Uterus (tissue), 4 donors: ENCODE results near the gene NUP160. TPM values are rescaled to one million over a fixed set of nuclear protein-coding genes. Genes with fewer than 3 reads are reported as not detected.

Experiments
- DNase-seq, 2 donors: peaks; one replicate each; pipeline ENCODE4 v3.0.0-alpha.2; 2019 to 2020
- H3K27ac ChIP-seq, 2 donors: fragments of 200-600 bp; sonication (generic); 1 replicate in 1 of 2; 2 replicates in 1 of 2; pipeline ENCODE4 v1.5.1; 2016 to 2018
- H3K27me3 ChIP-seq, 2 donors: fragments of 200-600 bp; sonication (generic); one replicate each; pipeline ENCODE4 v1.5.1; 2018 to 2019; ENCODE audit warnings: control low read depth in 1 of 2
- H3K36me3 ChIP-seq, 2 donors: fragments of 200-600 bp; sonication (generic); one replicate each; pipeline ENCODE4 v1.5.1; 2019; ENCODE audit warnings: control low read depth in 1 of 2
- H3K4me1 ChIP-seq, 2 donors: fragments of 200-600 bp; sonication (generic); one replicate each; pipeline ENCODE4 v1.5.1; 2018 to 2019; ENCODE audit warnings: control low read depth in 1 of 2
- H3K4me3 ChIP-seq, 2 donors: fragments of 200-600 bp; sonication (generic); 1 replicate in 1 of 2; 2 replicates in 1 of 2; pipeline ENCODE4 v1.5.1; 2018 to 2019; ENCODE audit warnings: mild to moderate bottlenecking in 1 of 2
- H3K9me3 ChIP-seq, 2 donors: fragments of 200-600 bp; sonication (generic); one replicate each; pipeline ENCODE4 v1.5.1; 2019; ENCODE audit warnings: control low read depth in 1 of 2
- CTCF ChIP-seq, 4 experiments: fragments of 200-600 bp in 2 of 4; fragments of 450-650 bp in 2 of 4; sonication (generic) in 2 of 4; IDR thresholded peaks; one replicate each; pipeline ENCODE4 v1.5.1; 2016 to 2019; ENCODE audit warnings: antibody characterized with exemption in 4 of 4, mild to moderate bottlenecking in 2 of 4, moderate library complexity in 1 of 4
- POLR2A ChIP-seq, 2 donors: fragments of 450-650 bp; IDR thresholded peaks; one replicate each; pipeline ENCODE4 v1.6.1; 2016; ENCODE audit warnings: antibody characterized with exemption in 2 of 2, mild to moderate bottlenecking in 1 of 2, moderate library complexity in 1 of 2
- intact Hi-C: fragments of 100-400 bp; cut with DNase I; formaldehyde crosslinking; loops from one replicate; pipeline ENCODE4 v1.15.1; 2023; ENCODE audit warnings: low total_unique reads
- total RNA-seq, 4 donors: library from RNA; depleted of rRNA in 3 of 4; stranded (reverse); fragments of >200 nt in 3 of 4; gene quantifications; one replicate each; pipeline versions ENCODE4 v1.1.0 to v1.2.4, GENCODE V29; 2014 to 2023
- donor health status: DM: yes; HTN: yes; CAD: no.

NUP160 gene
- total RNA-seq, 4 donors from 2014 or later, result 11.8 to 90.8 (median 40.4) TPM

DNA sequence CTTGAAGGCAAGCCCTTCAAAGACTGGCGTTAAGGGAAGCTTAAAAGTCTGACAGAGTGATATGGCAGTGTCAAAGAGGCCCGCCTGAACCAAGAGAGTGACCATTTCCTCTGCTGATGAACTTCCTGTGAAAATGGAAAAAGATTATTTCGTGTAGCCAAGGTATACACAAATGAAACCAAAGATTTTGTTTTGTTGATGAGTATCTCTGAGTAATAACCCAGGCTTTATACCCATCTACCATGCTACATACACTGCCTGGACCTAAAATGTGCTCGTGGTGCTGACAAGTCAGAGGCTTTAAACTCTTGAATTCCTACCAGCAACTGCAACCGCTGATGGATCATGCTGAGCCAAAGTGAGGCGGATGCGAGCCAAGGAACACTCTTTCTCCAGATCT is 60.0 kb downstream of the NUP160 start:
- H3K27ac ChIP-seq, result no peak overlapping the region
- no peaks in the 10 kb centered on the region for H3K4me1 ChIP-seq
- H3K4me3 ChIP-seq, result no peak overlapping the region
- no peak for DNase-seq
- no peaks in the 10 kb centered on the region for H3K27me3 ChIP-seq
- H3K36me3 ChIP-seq, result no peaks in the 10 kb centered on the region
- no peak for TF ChIP-seq CTCF (IDR thresholded peaks at IDR 0.05)
- no peak for TF ChIP-seq POLR2A (IDR thresholded peaks at IDR 0.05)
- no peaks in the 10 kb centered on the region for H3K9me3 ChIP-seq
- intact Hi-C loops, result no loop called here

GRCh38 chr11:47786373-47786772 is 61.8 kb downstream of the NUP160 start:
- H3K27ac ChIP-seq, result no peak overlapping the region
- H3K4me1 ChIP-seq, result no peaks in the 10 kb centered on the region
- no peaks in the 10 kb centered on the region for H3K9me3 ChIP-seq
- H3K27me3 ChIP-seq, result no peaks in the 10 kb centered on the region
- H3K36me3 ChIP-seq, result no peaks in the 10 kb centered on the region
- H3K4me3 ChIP-seq, result no peak overlapping the region
- intact Hi-C loops, result no loop called here
- DNase-seq, result no peak
- TF ChIP-seq CTCF (IDR thresholded peaks at IDR 0.05), result no peak
- TF ChIP-seq POLR2A (IDR thresholded peaks at IDR 0.05), result no peak

DNA sequence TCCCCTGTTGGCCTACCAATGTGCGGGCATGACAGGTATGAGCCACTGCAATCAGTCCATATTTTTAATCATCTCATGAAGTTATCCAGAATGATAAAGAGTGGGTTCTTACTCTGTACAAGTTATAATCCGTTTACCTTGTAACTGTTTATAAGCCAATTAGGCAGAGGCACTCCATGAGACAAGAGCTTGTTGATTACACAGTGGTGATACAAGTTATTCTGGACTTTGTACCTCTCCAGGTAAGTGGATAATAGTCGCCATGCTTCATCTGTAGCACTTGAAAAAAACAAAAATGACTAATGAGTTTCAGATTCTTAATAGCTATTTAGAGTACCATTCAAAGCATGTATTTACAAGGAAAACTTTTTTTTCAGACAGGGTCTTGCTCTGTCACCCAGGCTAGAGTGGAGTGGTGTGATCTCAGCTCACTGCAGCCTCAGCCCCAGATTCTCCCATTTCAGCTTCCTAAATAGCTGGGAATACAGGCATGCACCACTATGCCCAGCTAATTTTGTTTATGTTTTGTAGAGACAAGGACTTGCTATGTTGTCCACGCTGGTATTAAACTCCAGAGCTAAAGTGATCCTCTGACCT is 63.3 kb downstream of the NUP160 start:
- Histone ChIP-seq H3K9me3 (no peaks in the 10 kb centered on the region), H3K36me3 (no peaks in the 10 kb centered on the region), H3K4me3 (no peak overlapping the region), H3K4me1 (no peaks in the 10 kb centered on the region), H3K27me3 (no peaks in the 10 kb centered on the region), H3K27ac (no peak overlapping the region)
- intact Hi-C loops, result no loop called here
- no peak for DNase-seq
- TF ChIP-seq CTCF (IDR thresholded peaks at IDR 0.05) (no peak), POLR2A (IDR thresholded peaks at IDR 0.05) (no peak)

DNA sequence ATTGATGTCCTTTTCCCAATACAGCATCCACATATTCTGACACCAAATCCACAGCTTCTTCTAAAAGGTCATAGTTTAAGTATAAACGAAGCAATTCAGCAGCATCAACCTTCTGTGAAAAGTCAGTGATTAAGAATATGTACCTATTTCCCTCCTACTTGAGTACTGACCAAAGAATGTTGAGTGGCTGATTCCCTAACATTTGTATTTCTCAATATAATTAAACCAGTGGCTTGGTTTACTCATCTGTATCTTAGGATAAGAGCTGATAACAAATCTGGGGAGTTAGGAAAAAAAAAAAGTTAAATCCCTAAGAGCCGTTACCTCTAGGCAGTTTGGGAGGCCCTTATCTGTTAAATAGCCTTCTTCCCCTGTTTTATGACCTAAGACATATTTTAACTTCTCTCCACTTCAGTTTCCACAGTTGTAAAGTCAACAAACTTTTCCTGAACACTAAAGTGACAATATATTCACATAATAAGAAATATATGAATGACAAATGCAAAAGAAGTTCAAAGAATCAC is 65.0 kb downstream of the NUP160 start:
- TF ChIP-seq CTCF (IDR thresholded peaks at IDR 0.05), result no peak
- no peak for TF ChIP-seq POLR2A (IDR thresholded peaks at IDR 0.05)
- no peaks in the 10 kb centered on the region for H3K36me3 ChIP-seq

DNA sequence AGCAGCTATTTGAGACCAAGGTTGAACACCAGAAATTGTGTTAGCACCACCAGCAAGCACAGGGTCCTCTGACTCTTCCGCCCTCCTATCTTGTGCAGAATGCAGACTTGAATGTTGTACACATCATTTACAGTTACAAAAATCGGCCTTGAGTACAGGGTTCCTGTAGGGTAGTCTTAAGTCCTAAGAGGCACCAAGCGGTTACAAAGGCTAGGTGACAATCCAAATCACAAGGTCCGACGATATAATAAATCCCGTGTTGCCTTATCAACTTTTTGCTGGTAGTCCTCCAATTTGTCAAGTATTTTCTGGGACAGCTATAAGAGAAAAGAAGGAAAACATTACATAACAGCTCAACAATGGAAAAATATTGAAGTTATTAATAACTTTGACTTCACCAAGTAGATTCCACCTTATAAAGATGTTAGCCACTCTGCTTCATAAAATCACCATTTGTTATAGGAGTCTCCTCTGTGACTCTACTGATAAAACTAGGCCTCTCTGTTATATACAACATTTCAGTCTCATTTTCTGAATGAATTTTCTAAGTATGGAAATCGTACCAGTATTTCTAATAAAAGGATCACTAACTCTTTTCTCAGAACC is 69.2 kb downstream of the NUP160 start:
- no peaks in the 10 kb centered on the region for H3K9me3 ChIP-seq
- intact Hi-C loops, result no loop called here
- H3K36me3 ChIP-seq, result no peaks in the 10 kb centered on the region
- DNase-seq, result no peak
- no peaks in the 10 kb centered on the region for H3K4me1 ChIP-seq
- no peaks in the 10 kb centered on the region for H3K27me3 ChIP-seq
- no peak overlapping the region for H3K4me3 ChIP-seq
- TF ChIP-seq POLR2A (IDR thresholded peaks at IDR 0.05), result no peak
- TF ChIP-seq CTCF (IDR thresholded peaks at IDR 0.05), result no peak
- no peak overlapping the region for H3K27ac ChIP-seq

More for the DNA sequence above, 65.0 kb downstream of the NUP160 start:
- no peak for DNase-seq
- Histone ChIP-seq H3K4me1 (no peaks in the 10 kb centered on the region), H3K9me3 (no peaks in the 10 kb centered on the region), H3K27ac (no peak overlapping the region), H3K27me3 (no peaks in the 10 kb centered on the region), H3K4me3 (no peak overlapping the region)
- intact Hi-C loops, result no loop called here
